ENCODE results near the gene COMMD9. TPM values are rescaled to one million over a fixed set of nuclear protein-coding genes. Genes with fewer than 3 reads are reported as not detected.

COMMD9 gene
- total RNA-seq, 1 donor from 2014 or later = 35.8 TPM

GRCh38 chr11:36240173-36240572, 49.1 kb downstream of the COMMD9 start:
- Mint-ChIP-seq H3K4me3 (ENCODE audit: low read depth) (no peak overlapping the region), H3K9me3 (no peaks in the 10 kb centered on the region), H3K36me3 (ENCODE audit: low read depth) (no peaks in the 10 kb centered on the region), H3K27ac (no peak overlapping the region), H3K4me1 (ENCODE audit: low read depth) (no peaks in the 10 kb centered on the region), H3K27me3 (ENCODE audit: low read depth) (no peaks in the 10 kb centered on the region)
- intact Hi-C loops (cut with micrococcal nuclease) = no loop called here
- DNase-seq (ENCODE audit: low spot score) = no peak

GRCh38 chr11:36239636-36240035, 49.6 kb downstream of the COMMD9 start:
- intact Hi-C loops (cut with micrococcal nuclease) = no loop called here
- no peaks in the 10 kb centered on the region for H3K27me3 Mint-ChIP-seq (ENCODE audit: low read depth)
- DNase-seq (ENCODE audit: low spot score) = no peak
- no peaks in the 10 kb centered on the region for H3K4me1 Mint-ChIP-seq (ENCODE audit: low read depth)
- no peak overlapping the region for H3K4me3 Mint-ChIP-seq (ENCODE audit: low read depth)
- no peaks in the 10 kb centered on the region for H3K36me3 Mint-ChIP-seq (ENCODE audit: low read depth)
- H3K27ac Mint-ChIP-seq = no peak overlapping the region
- no peaks in the 10 kb centered on the region for H3K9me3 Mint-ChIP-seq

- Mint-ChIP-seq H3K9me3 (no peaks in the 10 kb centered on the region), H3K36me3 (ENCODE audit: low read depth) (no peaks in the 10 kb centered on the region), H3K27me3 (ENCODE audit: low read depth) (no peaks in the 10 kb centered on the region), H3K27ac (no peak overlapping the region), H3K4me1 (ENCODE audit: low read depth) (no peaks in the 10 kb centered on the region), H3K4me3 (ENCODE audit: low read depth) (no peak overlapping the region)
- intact Hi-C loops (cut with micrococcal nuclease) = no loop called here
- no peak for DNase-seq (ENCODE audit: low spot score)
These were observed 50.3 kb downstream of the COMMD9 start for GRCh38 chr11:36238881-36239280.

GRCh38 chr11:36238036-36238631, 51.1 kb downstream of the COMMD9 start:
- H3K4me3 Mint-ChIP-seq (ENCODE audit: low read depth) = no peak overlapping the region
- no peak for DNase-seq (ENCODE audit: low spot score)
- H3K27ac Mint-ChIP-seq = no peak overlapping the region
- H3K9me3 Mint-ChIP-seq = no peaks in the 10 kb centered on the region
- H3K27me3 Mint-ChIP-seq (ENCODE audit: low read depth) = no peaks in the 10 kb centered on the region
- no peaks in the 10 kb centered on the region for H3K4me1 Mint-ChIP-seq (ENCODE audit: low read depth)
- intact Hi-C loops (cut with micrococcal nuclease) = no loop called here
- H3K36me3 Mint-ChIP-seq (ENCODE audit: low read depth) = no peaks in the 10 kb centered on the region

- intact Hi-C loops (cut with micrococcal nuclease) = no loop called here
- H3K36me3 Mint-ChIP-seq (ENCODE audit: low read depth) = no peaks in the 10 kb centered on the region
- no peaks in the 10 kb centered on the region for H3K4me1 Mint-ChIP-seq (ENCODE audit: low read depth)
- DNase-seq (ENCODE audit: low spot score) = no peak
- H3K27me3 Mint-ChIP-seq (ENCODE audit: low read depth) = no peaks in the 10 kb centered on the region
- no peak overlapping the region for H3K4me3 Mint-ChIP-seq (ENCODE audit: low read depth)
- no peaks in the 10 kb centered on the region for H3K9me3 Mint-ChIP-seq
- H3K27ac Mint-ChIP-seq = no peak overlapping the region
These were observed 51.8 kb downstream of the COMMD9 start for GRCh38 chr11:36237391-36237790.

GRCh38 chr11:36235750-36236149, 53.5 kb downstream of the COMMD9 start:
- H3K4me1 Mint-ChIP-seq (ENCODE audit: low read depth) = no peaks in the 10 kb centered on the region
- DNase-seq (ENCODE audit: low spot score) = no peak
- no peak overlapping the region for H3K4me3 Mint-ChIP-seq (ENCODE audit: low read depth)
- no peak overlapping the region for H3K27ac Mint-ChIP-seq
- intact Hi-C loops (cut with micrococcal nuclease) = no loop called here
- H3K36me3 Mint-ChIP-seq (ENCODE audit: low read depth) = no peaks in the 10 kb centered on the region
- peaks cover 7% of the 10 kb centered on the region for H3K27me3 Mint-ChIP-seq (ENCODE audit: low read depth)
- H3K9me3 Mint-ChIP-seq = no peaks in the 10 kb centered on the region

- Mint-ChIP-seq H3K36me3 (ENCODE audit: low read depth) (no peaks in the 10 kb centered on the region), H3K4me1 (ENCODE audit: low read depth) (no peaks in the 10 kb centered on the region), H3K27me3 (ENCODE audit: low read depth) (peaks cover 9% of the 10 kb centered on the region), H3K9me3 (no peaks in the 10 kb centered on the region), H3K4me3 (ENCODE audit: low read depth) (no peak overlapping the region), H3K27ac (no peak overlapping the region)
- no peak for DNase-seq (ENCODE audit: low spot score)
- intact Hi-C loops (cut with micrococcal nuclease) = no loop called here
These were observed 54.4 kb downstream of the COMMD9 start for GRCh38 chr11:36234825-36235224.

- Mint-ChIP-seq H3K27ac (no peak overlapping the region), H3K4me1 (ENCODE audit: low read depth) (no peaks in the 10 kb centered on the region), H3K27me3 (ENCODE audit: low read depth) (peaks cover 9% of the 10 kb centered on the region), H3K36me3 (ENCODE audit: low read depth) (no peaks in the 10 kb centered on the region), H3K4me3 (ENCODE audit: low read depth) (no peak overlapping the region), H3K9me3 (no peaks in the 10 kb centered on the region)
- no peak for DNase-seq (ENCODE audit: low spot score)
- intact Hi-C loops (cut with micrococcal nuclease) = no loop called here
These were observed 56.0 kb downstream of the COMMD9 start for GRCh38 chr11:36233204-36233603.

- Mint-ChIP-seq H3K27me3 (ENCODE audit: low read depth) (peaks cover 9% of the 10 kb centered on the region), H3K4me3 (ENCODE audit: low read depth) (no peak overlapping the region), H3K36me3 (ENCODE audit: low read depth) (no peaks in the 10 kb centered on the region), H3K4me1 (ENCODE audit: low read depth) (no peaks in the 10 kb centered on the region), H3K9me3 (no peaks in the 10 kb centered on the region), H3K27ac (no peak overlapping the region)
- intact Hi-C loops (cut with micrococcal nuclease) = no loop called here
- no peak for DNase-seq (ENCODE audit: low spot score)
These were observed 58.2 kb downstream of the COMMD9 start for GRCh38 chr11:36230779-36231699.

- Mint-ChIP-seq H3K27me3 (ENCODE audit: low read depth) (peaks cover 9% of the 10 kb centered on the region), H3K4me1 (ENCODE audit: low read depth) (no peaks in the 10 kb centered on the region), H3K36me3 (ENCODE audit: low read depth) (no peaks in the 10 kb centered on the region), H3K9me3 (no peaks in the 10 kb centered on the region), H3K4me3 (ENCODE audit: low read depth) (no peak overlapping the region), H3K27ac (no peak overlapping the region)
- intact Hi-C loops (cut with micrococcal nuclease) = no loop called here
- no peak for DNase-seq (ENCODE audit: low spot score)
These were observed 60.0 kb downstream of the COMMD9 start for GRCh38 chr11:36229091-36229705.

- intact Hi-C loops (cut with micrococcal nuclease) = no loop called here
- no peak for DNase-seq (ENCODE audit: low spot score)
- H3K27me3 Mint-ChIP-seq (ENCODE audit: low read depth) = peaks cover 9% of the 10 kb centered on the region
- no peaks in the 10 kb centered on the region for H3K4me1 Mint-ChIP-seq (ENCODE audit: low read depth)
- no peaks in the 10 kb centered on the region for H3K36me3 Mint-ChIP-seq (ENCODE audit: low read depth)
- H3K9me3 Mint-ChIP-seq = no peaks in the 10 kb centered on the region
- H3K4me3 Mint-ChIP-seq (ENCODE audit: low read depth) = no peak overlapping the region
- no peak overlapping the region for H3K27ac Mint-ChIP-seq
These were observed 60.5 kb downstream of the COMMD9 start for GRCh38 chr11:36228689-36229088.

- Mint-ChIP-seq H3K27me3 (ENCODE audit: low read depth) (peaks cover 6% of the 10 kb centered on the region), H3K36me3 (ENCODE audit: low read depth) (no peaks in the 10 kb centered on the region), H3K4me3 (ENCODE audit: low read depth) (no peak overlapping the region), H3K27ac (no peak overlapping the region), H3K9me3 (no peaks in the 10 kb centered on the region), H3K4me1 (ENCODE audit: low read depth) (no peaks in the 10 kb centered on the region)
- DNase-seq (ENCODE audit: low spot score) = no peak
- intact Hi-C loops (cut with micrococcal nuclease) = no loop called here
These were observed 62.2 kb downstream of the COMMD9 start for GRCh38 chr11:36227044-36227443.

Measured in activated T-helper 2 cell treated with anti-CD3 and anti-CD28 coated beads, Interferon-gamma antibody, Interleukin-2, Interleukin-4, amounts not matched to agents 10 μg/mL and 5 μg/mL and 100 μg/mL, durations not matched to agents 14 hours and 24 hours and 36 hours (primary cell).